ENCODE measurements around the gene SRM. TPM values are rescaled to one million over a fixed set of nuclear protein-coding genes. Genes with fewer than 3 reads are reported as not detected.

SRM gene
- total RNA-seq, 1 donor from 2014 or later = 10.8 TPM

DNA sequence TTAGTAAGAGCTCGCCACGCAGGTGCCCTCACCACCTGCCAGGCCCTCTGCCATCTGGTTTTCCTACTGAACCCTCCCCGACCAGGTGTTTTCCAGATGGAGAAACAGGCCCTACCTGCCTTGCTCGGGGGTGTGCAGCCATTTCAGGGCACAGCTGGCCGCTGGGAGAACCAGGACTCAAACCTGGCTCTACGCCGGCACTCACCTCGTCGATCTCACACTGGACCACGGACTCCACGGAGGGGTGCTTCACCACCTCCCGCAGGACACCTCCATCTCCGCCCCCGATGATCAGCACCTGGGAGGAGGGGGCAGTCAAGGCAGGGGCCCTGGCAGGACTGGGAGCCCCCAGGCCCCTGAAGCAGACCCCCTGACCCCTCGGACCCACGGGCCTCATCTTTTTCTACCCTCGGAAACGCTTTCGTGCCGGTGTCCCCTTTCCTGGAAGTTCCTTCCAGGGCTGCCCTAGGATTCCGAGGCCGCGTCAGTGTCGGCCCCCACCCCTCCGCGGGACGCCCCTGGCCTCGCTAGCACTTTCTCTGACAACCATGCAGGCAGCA is 1.1 kb downstream of the SRM start:
- peaks cover 16% of the 10 kb centered on the region for H3K36me3 ChIP-seq (ENCODE audit: control insufficient read depth, insufficient read depth, low read length)
- TF ChIP-seq, protein P1, sequence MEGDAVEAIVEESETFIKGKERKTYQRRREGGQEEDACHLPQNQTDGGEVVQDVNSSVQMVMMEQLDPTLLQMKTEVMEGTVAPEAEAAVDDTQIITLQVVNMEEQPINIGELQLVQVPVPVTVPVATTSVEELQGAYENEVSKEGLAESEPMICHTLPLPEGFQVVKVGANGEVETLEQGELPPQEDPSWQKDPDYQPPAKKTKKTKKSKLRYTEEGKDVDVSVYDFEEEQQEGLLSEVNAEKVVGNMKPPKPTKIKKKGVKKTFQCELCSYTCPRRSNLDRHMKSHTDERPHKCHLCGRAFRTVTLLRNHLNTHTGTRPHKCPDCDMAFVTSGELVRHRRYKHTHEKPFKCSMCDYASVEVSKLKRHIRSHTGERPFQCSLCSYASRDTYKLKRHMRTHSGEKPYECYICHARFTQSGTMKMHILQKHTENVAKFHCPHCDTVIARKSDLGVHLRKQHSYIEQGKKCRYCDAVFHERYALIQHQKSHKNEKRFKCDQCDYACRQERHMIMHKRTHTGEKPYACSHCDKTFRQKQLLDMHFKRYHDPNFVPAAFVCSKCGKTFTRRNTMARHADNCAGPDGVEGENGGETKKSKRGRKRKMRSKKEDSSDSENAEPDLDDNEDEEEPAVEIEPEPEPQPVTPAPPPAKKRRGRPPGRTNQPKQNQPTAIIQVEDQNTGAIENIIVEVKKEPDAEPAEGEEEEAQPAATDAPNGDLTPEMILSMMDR (IDR thresholded peaks at IDR 0.05; ENCODE audit: insufficient read depth, low read length, severe bottlenecking) = no peak
- DNase-seq (ENCODE audit: low read depth) (no peak), FAIRE-seq (no peak)
- no peaks in the 10 kb centered on the region for H3K27me3 ChIP-seq (ENCODE audit: control insufficient read depth, insufficient read depth, low read length)
- peak overlapping the region; percentile 98 for H3K4me3 ChIP-seq (ENCODE audit: low read depth, low read length)

DNA sequence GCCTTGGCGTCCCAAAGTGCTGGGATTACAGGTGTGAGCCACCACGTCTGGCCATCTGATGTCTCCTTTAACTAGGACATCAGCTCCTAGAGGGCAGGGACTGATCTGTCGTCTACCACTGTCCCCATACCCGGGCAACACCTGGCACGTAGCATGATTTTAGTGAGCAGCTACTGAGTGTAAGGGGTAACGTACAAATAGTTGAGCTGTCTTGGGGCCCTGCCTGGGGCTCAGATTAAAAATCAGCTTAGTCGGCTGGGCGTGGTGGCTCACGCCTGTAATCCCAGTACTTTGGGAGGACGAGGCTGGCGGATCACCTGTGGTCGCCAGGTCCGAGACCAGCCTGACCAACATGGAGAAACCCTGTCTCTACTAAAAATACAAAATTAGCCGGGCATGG is 1.8 kb downstream of the SRM start:
- no peaks in the 10 kb centered on the region for H3K27me3 ChIP-seq (ENCODE audit: control insufficient read depth, insufficient read depth, low read length)
- DNase-seq (ENCODE audit: low read depth) (no peak), FAIRE-seq (no peak)
- peaks cover 16% of the 10 kb centered on the region for H3K36me3 ChIP-seq (ENCODE audit: control insufficient read depth, insufficient read depth, low read length)
- TF ChIP-seq, protein P1 (IDR thresholded peaks at IDR 0.05; ENCODE audit: insufficient read depth, low read length, severe bottlenecking) = no peak
- no peak overlapping the region for H3K4me3 ChIP-seq (ENCODE audit: low read depth, low read length)

DNA sequence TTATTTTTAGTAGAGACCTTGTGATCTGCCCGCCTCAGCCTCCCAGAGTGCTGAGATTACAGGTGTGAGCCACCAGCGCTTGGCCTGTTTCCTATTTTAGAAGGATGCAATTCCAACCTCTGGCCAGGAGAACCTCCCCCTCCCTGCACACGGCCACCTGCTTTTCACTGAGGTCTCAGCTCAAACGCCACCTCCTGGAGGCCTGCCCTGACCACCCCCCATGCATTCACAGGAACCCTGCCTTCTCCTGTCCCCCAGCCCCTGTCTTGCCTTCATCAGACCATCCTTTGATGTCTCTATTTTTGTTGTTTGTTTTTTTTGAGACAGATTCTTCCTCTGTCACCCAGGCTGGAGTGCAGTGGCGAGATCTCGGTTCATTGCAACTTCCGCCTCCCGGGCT is 2.3 kb downstream of the SRM start:
- peaks cover 15% of the 10 kb centered on the region for H3K36me3 ChIP-seq (ENCODE audit: control insufficient read depth, insufficient read depth, low read length)
- H3K27me3 ChIP-seq (ENCODE audit: control insufficient read depth, insufficient read depth, low read length) = no peaks in the 10 kb centered on the region
- no peak for FAIRE-seq

DNA sequence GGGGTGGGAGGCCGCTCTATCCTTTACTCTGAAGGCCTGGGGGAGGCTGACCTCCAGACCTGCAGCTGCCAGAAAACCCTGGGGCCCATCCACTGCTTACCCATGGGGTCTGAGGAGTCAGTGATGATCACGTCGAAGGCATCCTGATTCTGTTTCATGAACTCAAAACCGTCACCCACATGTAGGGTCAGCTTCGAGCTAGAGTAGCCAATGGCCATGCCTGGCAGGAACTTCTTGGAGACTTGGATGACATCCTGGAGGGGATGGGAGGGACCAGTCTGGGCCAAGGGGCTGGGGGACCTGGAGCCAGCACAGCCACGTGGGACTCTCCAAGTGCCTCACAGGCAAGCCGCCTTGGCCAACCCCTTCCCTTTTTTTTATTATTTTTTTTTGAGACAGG is 3.3 kb downstream of the SRM start:
- Histone ChIP-seq H3K36me3 (ENCODE audit: control insufficient read depth, insufficient read depth, low read length) (peaks cover 15% of the 10 kb centered on the region), H3K4me3 (ENCODE audit: low read depth, low read length) (no peak overlapping the region), H3K27me3 (ENCODE audit: control insufficient read depth, insufficient read depth, low read length) (no peaks in the 10 kb centered on the region)
- FAIRE-seq (no peak), DNase-seq (ENCODE audit: low read depth) (no peak)
- TF ChIP-seq, protein P1 (IDR thresholded peaks at IDR 0.05; ENCODE audit: insufficient read depth, low read length, severe bottlenecking) = no peak

More for the DNA sequence above, 2.3 kb downstream of the SRM start:
- no peak overlapping the region for H3K4me3 ChIP-seq (ENCODE audit: low read depth, low read length)
- TF ChIP-seq, protein P1 (IDR thresholded peaks at IDR 0.05; ENCODE audit: insufficient read depth, low read length, severe bottlenecking) = no peak
- no peak for DNase-seq (ENCODE audit: low read depth)

DNA sequence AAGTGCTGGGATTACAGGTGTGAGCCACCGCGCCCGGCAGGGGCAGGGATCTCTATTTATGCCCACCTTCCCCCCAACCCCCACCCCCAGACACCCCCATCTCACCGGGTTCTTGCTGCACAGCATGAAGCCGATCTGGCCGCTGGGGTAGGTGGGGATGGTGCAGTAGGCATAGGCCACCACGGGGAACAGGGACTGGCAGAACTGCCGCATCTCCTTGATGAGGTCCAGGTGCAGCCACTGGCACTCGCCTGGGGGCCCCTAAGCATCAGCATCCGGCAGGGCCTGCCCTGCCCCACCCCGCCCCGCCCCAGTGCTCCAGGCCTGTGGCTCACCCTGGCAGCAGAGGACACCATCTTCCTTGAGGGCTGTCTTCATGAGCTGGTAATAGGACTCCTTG is 4.1 kb downstream of the SRM start:
- FAIRE-seq (no peak), DNase-seq (ENCODE audit: low read depth) (no peak)
- H3K4me3 ChIP-seq (ENCODE audit: low read depth, low read length) = no peak overlapping the region
- no peaks in the 10 kb centered on the region for H3K27me3 ChIP-seq (ENCODE audit: control insufficient read depth, insufficient read depth, low read length)
- peaks cover 15% of the 10 kb centered on the region for H3K36me3 ChIP-seq (ENCODE audit: control insufficient read depth, insufficient read depth, low read length)
- TF ChIP-seq, protein P1 (IDR thresholded peaks at IDR 0.05; ENCODE audit: insufficient read depth, low read length, severe bottlenecking) = no peak

DNA sequence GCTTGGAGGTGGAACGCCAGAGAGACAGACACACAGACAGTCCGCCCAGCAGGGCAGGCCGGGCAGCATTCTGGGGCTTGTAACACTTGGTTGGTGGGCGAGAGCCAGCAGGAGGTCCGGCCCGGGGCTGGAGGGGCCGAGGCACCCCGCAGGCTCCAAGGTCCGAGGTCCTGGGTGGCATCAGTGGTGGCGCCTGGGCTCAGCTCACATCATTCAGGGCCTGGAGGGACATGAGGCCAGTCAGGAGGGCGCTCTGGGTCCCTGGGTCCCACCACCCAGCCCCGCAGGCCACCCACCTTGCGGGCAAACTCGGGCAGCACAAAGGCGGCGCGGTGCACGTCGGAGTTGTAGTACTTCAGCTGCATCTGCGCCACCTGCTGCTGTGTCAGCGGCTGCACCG is 5.2 kb downstream of the SRM start:
- Histone ChIP-seq H3K27me3 (ENCODE audit: control insufficient read depth, insufficient read depth, low read length) (no peaks in the 10 kb centered on the region), H3K36me3 (ENCODE audit: control insufficient read depth, insufficient read depth, low read length) (peaks cover 15% of the 10 kb centered on the region), H3K4me3 (ENCODE audit: low read depth, low read length) (no peak overlapping the region)
- FAIRE-seq (no peak), DNase-seq (ENCODE audit: low read depth) (no peak)
- TF ChIP-seq, protein P1 (IDR thresholded peaks at IDR 0.05; ENCODE audit: insufficient read depth, low read length, severe bottlenecking) = no peak

Data from bronchial epithelial cell (primary cell).